Urothelium cell line (cell line): Measurements from ENCODE around the gene ASB15.

Experiments used
- DNase-seq: peaks from one replicate; pipeline ENCODE4 v3.0.0; 2011; ENCODE audit warnings: low spot score, mixed read lengths
- FAIRE-seq: peaks from 2 replicates; lab custom pipeline; 2011; peaks lifted over from hg19 to GRCh38; lab: Jason Lieb, UNC

ASB15 gene

GRCh38 chr7:123594813-123595241 lies 6.8 kb upstream of the ASB15 start:
- no peak for FAIRE-seq
- DNase-seq, result no peak

GRCh38 chr7:123598657-123599056 lies 3.0 kb upstream of the ASB15 start:
- no peak for FAIRE-seq
- DNase-seq, result no peak

GRCh38 chr7:123599766-123600165 lies 1.9 kb upstream of the ASB15 start:
- no peak for FAIRE-seq

GRCh38 chr7:123600876-123601275 lies 745 bp upstream of the ASB15 start:
- DNase-seq (no peak), FAIRE-seq (no peak)

More at GRCh38 chr7:123599766-123600165, 1.9 kb upstream of the ASB15 start:
- DNase-seq, result no peak

GRCh38 chr7:123602648-123603047 lies 1.0 kb downstream of the ASB15 start:
- FAIRE-seq, result no peak
- DNase-seq, result no peak

GRCh38 chr7:123604739-123605138 lies 3.1 kb downstream of the ASB15 start:
- no peak for DNase-seq
- FAIRE-seq, result no peak

- FAIRE-seq, result no peak
- no peak for DNase-seq
Measured at GRCh38 chr7:123607423-123607975, 5.9 kb downstream of the ASB15 start.

GRCh38 chr7:123608991-123609882 lies 7.6 kb downstream of the ASB15 start:
- FAIRE-seq (no peak), DNase-seq (no peak)

GRCh38 chr7:123609883-123610239 lies 8.2 kb downstream of the ASB15 start:
- FAIRE-seq (no peak), DNase-seq (no peak)

- DNase-seq (no peak), FAIRE-seq (no peak)
Measured at GRCh38 chr7:123612024-123612423, 10.4 kb downstream of the ASB15 start.

GRCh38 chr7:123615344-123615743 lies 13.7 kb downstream of the ASB15 start:
- no peak for DNase-seq
- FAIRE-seq, result no peak

- DNase-seq (no peak), FAIRE-seq (no peak)
Measured at GRCh38 chr7:123616223-123616622, 14.6 kb downstream of the ASB15 start.

- DNase-seq (no peak), FAIRE-seq (no peak)
Measured at GRCh38 chr7:123621707-123622106, 20.1 kb downstream of the ASB15 start.

- FAIRE-seq (no peak), DNase-seq (no peak)
Measured at GRCh38 chr7:123622660-123623386, 21.2 kb downstream of the ASB15 start.

GRCh38 chr7:123624527-123625183 lies 23.0 kb downstream of the ASB15 start:
- FAIRE-seq, result no peak
- peak; percentile 29 for DNase-seq

GRCh38 chr7:123625254-123625653 lies 23.6 kb downstream of the ASB15 start:
- FAIRE-seq (no peak), DNase-seq (no peak)

- DNase-seq, result no peak
- FAIRE-seq, result no peak
Measured at GRCh38 chr7:123627851-123628250, 26.2 kb downstream of the ASB15 start.

- DNase-seq (no peak), FAIRE-seq (no peak)
Measured at GRCh38 chr7:123628829-123629228, 27.2 kb downstream of the ASB15 start.

- no peak for FAIRE-seq
Measured at GRCh38 chr7:123629281-123629680, 27.7 kb downstream of the ASB15 start.

GRCh38 chr7:123632808-123633207 lies 31.2 kb downstream of the ASB15 start:
- DNase-seq (no peak), FAIRE-seq (no peak)

More at GRCh38 chr7:123629281-123629680, 27.7 kb downstream of the ASB15 start:
- DNase-seq, result no peak

GRCh38 chr7:123633553-123633952 lies 31.9 kb downstream of the ASB15 start:
- FAIRE-seq (no peak), DNase-seq (peak; percentile 7)
